Heart left ventricle (tissue), 16 donors: ENCODE measurements around the gene SNX4. TPM values are rescaled to one million over a fixed set of nuclear protein-coding genes. Genes with fewer than 3 reads are reported as not detected.

Source experiments
- ATAC-seq, 4 donors: fragments of 200-7000 bp; cut with Tn5 transposase; one replicate each; pipeline ENCODE4 v1.9.1; 2020 to 2022; ENCODE audit warnings: moderate library complexity in 4 of 4, mild to moderate bottlenecking in 3 of 4, moderate number of reproducible peaks in 1 of 4
- DNase-seq, 5 donors: peaks; one replicate each; pipeline ENCODE4 v3.0.0-alpha.2; 2020
- H3K27ac ChIP-seq, 12 donors: fragments of 200-600 bp; sonication (generic) in 4 of 12; one replicate each; pipeline versions ENCODE4 v1.5.0 to v1.8.0; 2016 to 2022; ENCODE audit warnings: mild to moderate bottlenecking in 2 of 12
- H3K27me3 ChIP-seq, 9 donors: fragments of 200-600 bp; sonication (generic) in 2 of 9; one replicate each; pipeline versions ENCODE4 v1.5.1 to v1.8.0; 2016 to 2022; ENCODE audit warnings: mild to moderate bottlenecking in 3 of 9
- H3K36me3 ChIP-seq, 9 donors: fragments of 200-600 bp; sonication (generic) in 2 of 9; one replicate each; pipeline versions ENCODE4 v1.5.0 to v1.8.0; 2018 to 2022; ENCODE audit warnings: mild to moderate bottlenecking in 2 of 9
- H3K4me1 ChIP-seq, 12 donors: fragments of 200-600 bp; sonication (generic) in 4 of 12; one replicate each; pipeline versions ENCODE4 v1.5.0 to v1.8.0; 2016 to 2022; ENCODE audit warnings: mild to moderate bottlenecking in 3 of 12
- H3K4me3 ChIP-seq, 12 donors: fragments of 200-600 bp; sonication (generic) in 4 of 12; one replicate each; pipeline versions ENCODE4 v1.5.0 to v1.8.0; 2017 to 2022; ENCODE audit warnings: mild to moderate bottlenecking in 9 of 12, moderate library complexity in 4 of 12
- H3K9me3 ChIP-seq, 12 donors: fragments of 200-600 bp; sonication (generic) in 4 of 12; one replicate each; pipeline versions ENCODE4 v1.5.0 to v1.8.0; 2016 to 2022; ENCODE audit warnings: mild to moderate bottlenecking in 1 of 12
- CTCF ChIP-seq, 12 donors: fragments of 200-600 bp; sonication (generic) in 4 of 12; IDR thresholded peaks; one replicate each; pipeline versions ENCODE4 v1.5.0 to v1.8.0; 2018 to 2022; ENCODE audit warnings: antibody characterized with exemption in 12 of 12, mild to moderate bottlenecking in 5 of 12
- POLR2A ChIP-seq, 2 donors: fragments of 450-650 bp; IDR thresholded peaks; one replicate each; pipeline ENCODE4 v1.6.1; 2017; ENCODE audit warnings: antibody characterized with exemption in 2 of 2, mild to moderate bottlenecking in 2 of 2, moderate library complexity in 2 of 2
- WGBS, 4 donors: extraction: QIAGEN DNeasy Blood & Tissue Kit in 2 of 4; methylation state at CpG; one replicate each; pipeline versions ENCODE4 v1.1.5 to v1.1.7; 2013 to 2018; 5-methylcytosine and 5-hydroxymethylcytosine counted together
- intact Hi-C, 10 donors: fragments of 100-400 bp; cut with DNase I; formaldehyde crosslinking; loops; one replicate each; pipeline versions ENCODE4 v1.11.1 to v1.14.2; 2022
- polyA plus RNA-seq, 2 donors: library from polyadenylated mRNA; stranded (reverse); fragments of 200-250 nt; gene quantifications; one replicate each; pipeline ENCODE4 v1.2.3, GENCODE V29; 2013
- total RNA-seq, 9 donors: library from RNA; depleted of rRNA in 2 of 9; stranded (reverse); fragments of >200 nt in 2 of 9; fragmentation: NEBNext Ultra II Directional in 3 of 9; extraction: Animal tissue kit (Norgen Biotek cat#: 25700) in 3 of 9; gene quantifications; one replicate each; pipeline versions ENCODE4 v1.1.0 to v1.2.4, GENCODE V29; 2016 to 2023
- donor health status: ischemic (EF 13 %, LVEDD 7.1; RV severe dilation, severe dysfunction).
- donor health status: healthy with polysubstance abuse.
- donor health status: DM: no; HTN: yes; CAD: no.
- donor health status: DM: no; HTN: no; CAD: no.
- donor health status: ischemic (EF 25% LVEDD 6.9; RV normal size, moderate dysfunction).
- donor health status: ischemic (EF 25% LVEDD 5.7; RV mildly dilated, moderate dysfunction).
- donor health status: healthy.
- donor health status: DM: yes; HTN: yes; CAD: no.
- donor health status: ischemic (EF 35%, LVEDD 5.7; RV mildly dilated, moderate dysfunction).
- donor health status: nonischemic (EF 11% LVEDD 7.7; RV severe dilation, severe dysfunction).
- donor health status: DM: yes; HTN: yes; CAD: no.
- donor health status: PGD.
- donor health status: ischemic (EF 29% LVEDD 5.4; RV normal size, mild dysfunction).
- donor health status: nonischemic (EF 23%, LVEDD 6.1; RV moderate dilation, normal function).

Gene SNX4
- total and polyA plus RNA-seq, 11 donors = 9.8 to 33.8 (median 23.1) TPM

GRCh38 chr3:125436921-125437320, 83.1 kb downstream of the SNX4 start:
- DNase-seq (no peak), ATAC-seq (no peak)
- WGBS, 4 donors = 73 to 83% (median 81%) methylated on average over 7 of the region's 7 CpGs
- intact Hi-C loops = loop anchor here in 9 of 10 donors (1.0 to 10.0 kb wide), 13 partner anchors 242 to 512 kb away; partner anchors contain the start of gene MUC13 (in 1 of the 9)
- TF ChIP-seq POLR2A (IDR thresholded peaks at IDR 0.05) (no peak), CTCF (IDR thresholded peaks at IDR 0.05) (no peak)
- no peak overlapping the region for H3K4me3 ChIP-seq
- H3K36me3 ChIP-seq = no peaks in the 10 kb centered on the region
- H3K27me3 ChIP-seq = no peaks in the 10 kb centered on the region
- no peak overlapping the region for H3K27ac ChIP-seq
- H3K9me3 ChIP-seq = peaks cover 0 to 2% (median 0%) of the 10 kb centered on the region in 12 donors
- H3K4me1 ChIP-seq = no peaks in the 10 kb centered on the region

GRCh38 chr3:125435231-125435630, 84.8 kb downstream of the SNX4 start:
- 79 to 100% (median 97%) methylated on average over 2 of the region's 2 CpGs for WGBS, 4 donors
- Histone ChIP-seq H3K27me3 (no peaks in the 10 kb centered on the region), H3K9me3 (no peaks in the 10 kb centered on the region), H3K4me1 (no peaks in the 10 kb centered on the region), H3K27ac (no peak overlapping the region), H3K4me3 (no peak overlapping the region), H3K36me3 (no peaks in the 10 kb centered on the region)
- DNase-seq (no peak), ATAC-seq (no peak)
- intact Hi-C loops = loop anchor here in 8 of 10 donors (2.0 to 10.0 kb wide), 9 partner anchors 240 to 510 kb away; partner anchors contain the start of gene MUC13 (in 1 of the 8)
- no peak for TF ChIP-seq CTCF (IDR thresholded peaks at IDR 0.05)
- TF ChIP-seq POLR2A (IDR thresholded peaks at IDR 0.05) = no peak

- 88 to 94% (median 93%) methylated on average over 6 of the region's 6 CpGs for WGBS, 4 donors
- TF ChIP-seq CTCF (IDR thresholded peaks at IDR 0.05) = no peak
- TF ChIP-seq POLR2A (IDR thresholded peaks at IDR 0.05) = no peak
- DNase-seq = no peak
- Histone ChIP-seq H3K4me3 (no peak overlapping the region), H3K36me3 (no peaks in the 10 kb centered on the region), H3K27ac (no peak overlapping the region), H3K27me3 (no peaks in the 10 kb centered on the region), H3K4me1 (no peaks in the 10 kb centered on the region), H3K9me3 (no peaks in the 10 kb centered on the region)
- ATAC-seq = no peak
- intact Hi-C loops = loop anchor here in 8 of 10 donors (2.0 to 10.0 kb wide), 9 partner anchors 240 to 510 kb away; partner anchors contain the start of gene MUC13 (in 1 of the 8)
These were observed 85.4 kb downstream of the SNX4 start for GRCh38 chr3:125434582-125435011.

GRCh38 chr3:125433611-125434041, 86.4 kb downstream of the SNX4 start:
- Histone ChIP-seq H3K4me1 (no peaks in the 10 kb centered on the region), H3K4me3 (no peak overlapping the region), H3K36me3 (no peaks in the 10 kb centered on the region), H3K9me3 (no peaks in the 10 kb centered on the region), H3K27ac (no peak overlapping the region), H3K27me3 (no peaks in the 10 kb centered on the region)
- no peak for ATAC-seq
- 88 to 94% (median 93%) methylated on average over 6 of the region's 6 CpGs for WGBS, 4 donors
- no peak for DNase-seq
- TF ChIP-seq POLR2A (IDR thresholded peaks at IDR 0.05) (no peak), CTCF (IDR thresholded peaks at IDR 0.05) (no peak)
- intact Hi-C loops = loop anchor here in 5 of 10 donors (2.0 to 10.0 kb wide), 6 partner anchors 239 to 509 kb away; no protein-coding TSS in a partner anchor
